ENCODE data around the gene EPS8L3. TPM values are rescaled to one million over a fixed set of nuclear protein-coding genes. Genes with fewer than 3 reads are reported as not detected.

EPS8L3 gene
- polyA plus RNA-seq, 1 donor (not counting 4 experiments of a cell fraction or from before 2014, with no cell fraction given): not detected

DNA sequence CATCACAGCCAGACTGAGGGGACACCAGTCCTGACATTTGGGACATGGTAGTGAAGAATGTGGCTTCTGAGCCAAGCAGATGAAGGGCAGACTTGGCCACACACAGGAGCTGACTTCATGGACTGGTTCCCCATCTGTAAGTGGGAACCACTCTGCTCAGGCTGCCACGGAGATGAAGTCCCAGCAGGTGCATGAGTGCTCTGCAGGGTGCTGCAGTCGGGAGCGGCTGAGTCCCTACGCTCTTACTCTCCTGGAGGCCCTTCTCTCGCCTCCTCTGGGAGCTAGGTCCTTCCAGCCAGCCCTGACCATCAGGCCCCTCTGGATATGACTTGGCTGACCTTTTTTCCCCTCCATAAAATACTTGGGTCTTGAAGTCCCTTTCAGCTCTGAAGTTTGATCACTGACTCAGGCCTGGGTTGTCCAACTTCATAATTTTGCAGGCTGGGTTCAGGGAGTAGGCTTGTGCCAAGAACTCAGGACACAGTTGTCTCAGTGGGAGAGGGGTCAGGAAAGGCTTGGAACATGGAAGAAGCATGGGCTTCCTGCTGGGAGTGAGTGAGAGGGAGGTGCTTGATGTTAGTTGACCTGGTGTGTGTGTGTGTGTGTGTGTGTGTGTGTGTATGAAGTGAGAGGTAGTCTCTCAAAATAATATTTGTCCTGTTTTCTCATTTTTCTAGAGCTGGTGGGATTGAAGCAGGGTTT, 21.0 kb upstream of the EPS8L3 start:
- Histone ChIP-seq H3K9me3 (ENCODE audit: control insufficient read depth, low read depth, low read length) (no peaks in the 10 kb centered on the region), H2AFZ (ENCODE audit: control insufficient read depth, low read length) (no peak overlapping the region), H3K4me3 (ENCODE audit: control insufficient read depth in 2 of 3, extremely low read depth in 1 of 3, insufficient read depth in 2 of 3, low read depth in 1 of 3, low read length in 3 of 3) (no peak overlapping the region), H3K9ac (ENCODE audit: control insufficient read depth, extremely low read depth, insufficient read depth, low read length) (no peak overlapping the region), H3K79me2 (ENCODE audit: control insufficient read depth, insufficient read depth, low read length) (no peaks in the 10 kb centered on the region), H3K9me1 (ENCODE audit: control insufficient read depth, extremely low read depth, insufficient read depth, low read length) (no peaks in the 10 kb centered on the region), H3K36me3 (ENCODE audit: control insufficient read depth in 2 of 2, extremely low read depth in 1 of 2, insufficient read depth in 2 of 2, low read length in 2 of 2) (no peaks in the 10 kb centered on the region), H3K4me2 (ENCODE audit: control insufficient read depth, extremely low read depth, insufficient read depth, low read depth, low read length) (no peak overlapping the region), H4K20me1 (ENCODE audit: control insufficient read depth, extremely low read depth, insufficient read depth, low read length) (no peaks in the 10 kb centered on the region), H3K27ac (ENCODE audit: control insufficient read depth, insufficient read depth, low read length) (no peak overlapping the region), H3K4me1 (ENCODE audit: control insufficient read depth, extremely low read depth, insufficient read depth, low read length) (peaks cover 25% of the 10 kb centered on the region), H3K27me3 (ENCODE audit: control insufficient read depth, extremely low read depth, insufficient read depth, low read length) (no peaks in the 10 kb centered on the region)
- no peak for FAIRE-seq
- TF ChIP-seq EZH2 (IDR thresholded peaks at IDR 0.05; ENCODE audit: low read length): no peak
- TF ChIP-seq, protein P1, sequence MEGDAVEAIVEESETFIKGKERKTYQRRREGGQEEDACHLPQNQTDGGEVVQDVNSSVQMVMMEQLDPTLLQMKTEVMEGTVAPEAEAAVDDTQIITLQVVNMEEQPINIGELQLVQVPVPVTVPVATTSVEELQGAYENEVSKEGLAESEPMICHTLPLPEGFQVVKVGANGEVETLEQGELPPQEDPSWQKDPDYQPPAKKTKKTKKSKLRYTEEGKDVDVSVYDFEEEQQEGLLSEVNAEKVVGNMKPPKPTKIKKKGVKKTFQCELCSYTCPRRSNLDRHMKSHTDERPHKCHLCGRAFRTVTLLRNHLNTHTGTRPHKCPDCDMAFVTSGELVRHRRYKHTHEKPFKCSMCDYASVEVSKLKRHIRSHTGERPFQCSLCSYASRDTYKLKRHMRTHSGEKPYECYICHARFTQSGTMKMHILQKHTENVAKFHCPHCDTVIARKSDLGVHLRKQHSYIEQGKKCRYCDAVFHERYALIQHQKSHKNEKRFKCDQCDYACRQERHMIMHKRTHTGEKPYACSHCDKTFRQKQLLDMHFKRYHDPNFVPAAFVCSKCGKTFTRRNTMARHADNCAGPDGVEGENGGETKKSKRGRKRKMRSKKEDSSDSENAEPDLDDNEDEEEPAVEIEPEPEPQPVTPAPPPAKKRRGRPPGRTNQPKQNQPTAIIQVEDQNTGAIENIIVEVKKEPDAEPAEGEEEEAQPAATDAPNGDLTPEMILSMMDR (optimal IDR thresholded peaks at IDR 0.05 in 1 of 3, IDR thresholded peaks at IDR 0.05 in 1 of 3, conservative IDR thresholded peaks at IDR 0.05 in 1 of 3; ENCODE audit: extremely low read depth in 1 of 3, insufficient read depth in 2 of 3, low read length in 3 of 3): no peak
- dilution Hi-C loops (cut with MboI; ENCODE audit: extremely low pct_ligation_motif_present, low sequenced_read_pairs): no loop called here
- no peak for DNase-seq (ENCODE audit: low read depth, low spot score)

DNA sequence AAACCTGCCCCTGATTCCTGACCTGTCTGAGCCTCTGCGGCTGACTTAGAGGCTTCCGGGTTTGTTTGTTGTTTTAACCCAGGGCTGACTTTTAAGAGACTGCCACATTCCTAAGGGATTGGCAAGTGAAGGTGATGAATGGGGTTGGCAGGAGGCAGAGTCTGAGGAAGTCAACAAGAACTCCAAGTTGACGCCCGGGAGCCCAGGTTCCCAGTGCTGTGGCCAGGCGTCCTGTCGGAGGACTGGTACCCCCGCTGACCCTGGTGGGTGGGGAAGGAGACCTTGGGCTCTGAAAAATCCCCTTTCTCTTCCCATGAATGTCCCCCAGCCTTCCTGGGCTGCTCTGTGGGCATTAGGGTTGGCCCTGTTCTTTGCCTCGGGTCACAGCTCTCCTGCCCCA, 19.7 kb upstream of the EPS8L3 start:
- TF ChIP-seq, protein P1 (optimal IDR thresholded peaks at IDR 0.05 in 1 of 3, IDR thresholded peaks at IDR 0.05 in 1 of 3, conservative IDR thresholded peaks at IDR 0.05 in 1 of 3; ENCODE audit: extremely low read depth in 1 of 3, insufficient read depth in 2 of 3, low read length in 3 of 3): no peak
- no peak for TF ChIP-seq EZH2 (IDR thresholded peaks at IDR 0.05; ENCODE audit: low read length)
- H3K27me3 ChIP-seq (ENCODE audit: control insufficient read depth, extremely low read depth, insufficient read depth, low read length): no peaks in the 10 kb centered on the region
- H3K4me3 ChIP-seq (ENCODE audit: control insufficient read depth in 2 of 3, extremely low read depth in 1 of 3, insufficient read depth in 2 of 3, low read depth in 1 of 3, low read length in 3 of 3): no peak overlapping the region
- H2AFZ ChIP-seq (ENCODE audit: control insufficient read depth, low read length): peak overlapping the region; percentile 52
- peak; percentile 87 for FAIRE-seq
- no peaks in the 10 kb centered on the region for H3K36me3 ChIP-seq (ENCODE audit: control insufficient read depth in 2 of 2, extremely low read depth in 1 of 2, insufficient read depth in 2 of 2, low read length in 2 of 2)
- no peaks in the 10 kb centered on the region for H3K9me1 ChIP-seq (ENCODE audit: control insufficient read depth, extremely low read depth, insufficient read depth, low read length)
- dilution Hi-C loops (cut with MboI; ENCODE audit: extremely low pct_ligation_motif_present, low sequenced_read_pairs): no loop called here
- no peaks in the 10 kb centered on the region for H3K9me3 ChIP-seq (ENCODE audit: control insufficient read depth, low read depth, low read length)
- H3K4me2 ChIP-seq (ENCODE audit: control insufficient read depth, extremely low read depth, insufficient read depth, low read depth, low read length): peak overlapping the region; percentile 51
- no peaks in the 10 kb centered on the region for H3K79me2 ChIP-seq (ENCODE audit: control insufficient read depth, insufficient read depth, low read length)
- peaks cover 25% of the 10 kb centered on the region for H3K4me1 ChIP-seq (ENCODE audit: control insufficient read depth, extremely low read depth, insufficient read depth, low read length)
- no peaks in the 10 kb centered on the region for H4K20me1 ChIP-seq (ENCODE audit: control insufficient read depth, extremely low read depth, insufficient read depth, low read length)
- no peak overlapping the region for H3K9ac ChIP-seq (ENCODE audit: control insufficient read depth, extremely low read depth, insufficient read depth, low read length)
- no peak overlapping the region for H3K27ac ChIP-seq (ENCODE audit: control insufficient read depth, insufficient read depth, low read length)
- DNase-seq (ENCODE audit: low read depth, low spot score): no peak

All from keratinocyte (primary cell).